AG09309 (cell line): Measurements from ENCODE around the gene ALDH3B2.
A peak's percentile ranks its signal among the peaks of the same experiment; 100 is the strongest.

Experiments
- DNase-seq: peaks from one replicate; pipeline ENCODE4 v3.0.0-alpha.2; 2010; ENCODE audit warnings: low read depth
- H3K4me3 ChIP-seq: 2 replicates; pipeline ENCODE4 v1.5.1; 2011; ENCODE audit warnings: mild to moderate bottlenecking, low read depth, low read length, moderate library complexity; ENCODE audit not compliant: control insufficient read depth
- TF ChIP-seq, protein P1 (sequence below): IDR thresholded peaks from 2 replicates; pipeline ENCODE4 v1.5.1; 2011; ENCODE audit warnings: mild to moderate bottlenecking, low read depth, low read length, inconsistent platforms; ENCODE audit not compliant: insufficient read depth, control insufficient read depth; ENCODE audit errors: missing control alignments

Gene ALDH3B2

DNA sequence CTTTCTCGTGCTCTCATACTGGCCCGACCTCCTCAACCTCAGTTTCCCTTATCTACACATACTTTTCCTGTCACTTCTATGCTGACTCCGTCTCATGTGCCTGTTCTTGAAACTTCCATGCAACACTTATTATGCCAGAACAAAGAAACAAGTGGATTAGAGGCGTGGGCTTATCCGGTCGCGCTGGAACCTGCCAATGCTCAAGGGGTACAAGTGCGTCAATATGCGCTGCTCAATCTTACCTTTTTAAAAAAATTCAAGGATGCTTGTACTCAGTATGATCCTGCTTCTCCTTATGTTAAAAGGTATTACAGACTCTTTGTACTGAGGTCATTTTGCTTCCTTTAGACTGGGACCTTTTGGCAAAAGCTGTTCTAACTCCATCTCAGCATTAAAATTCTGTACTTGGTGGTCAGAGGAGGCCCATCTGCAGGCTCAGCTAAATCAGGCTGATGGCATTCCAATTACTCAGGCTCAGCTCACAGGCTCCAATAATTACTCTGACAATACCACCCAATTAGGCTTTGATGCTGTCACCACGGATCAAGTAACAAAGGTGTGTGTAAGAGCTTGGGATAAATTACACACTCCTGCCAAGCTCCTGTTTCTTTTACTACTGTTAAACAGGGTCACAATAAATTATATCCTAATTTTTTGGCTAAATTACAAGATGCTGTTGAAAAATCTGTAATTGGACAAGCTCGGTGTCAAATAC, 26.3 kb upstream of the ALDH3B2 start:
- TF ChIP-seq, protein P1, sequence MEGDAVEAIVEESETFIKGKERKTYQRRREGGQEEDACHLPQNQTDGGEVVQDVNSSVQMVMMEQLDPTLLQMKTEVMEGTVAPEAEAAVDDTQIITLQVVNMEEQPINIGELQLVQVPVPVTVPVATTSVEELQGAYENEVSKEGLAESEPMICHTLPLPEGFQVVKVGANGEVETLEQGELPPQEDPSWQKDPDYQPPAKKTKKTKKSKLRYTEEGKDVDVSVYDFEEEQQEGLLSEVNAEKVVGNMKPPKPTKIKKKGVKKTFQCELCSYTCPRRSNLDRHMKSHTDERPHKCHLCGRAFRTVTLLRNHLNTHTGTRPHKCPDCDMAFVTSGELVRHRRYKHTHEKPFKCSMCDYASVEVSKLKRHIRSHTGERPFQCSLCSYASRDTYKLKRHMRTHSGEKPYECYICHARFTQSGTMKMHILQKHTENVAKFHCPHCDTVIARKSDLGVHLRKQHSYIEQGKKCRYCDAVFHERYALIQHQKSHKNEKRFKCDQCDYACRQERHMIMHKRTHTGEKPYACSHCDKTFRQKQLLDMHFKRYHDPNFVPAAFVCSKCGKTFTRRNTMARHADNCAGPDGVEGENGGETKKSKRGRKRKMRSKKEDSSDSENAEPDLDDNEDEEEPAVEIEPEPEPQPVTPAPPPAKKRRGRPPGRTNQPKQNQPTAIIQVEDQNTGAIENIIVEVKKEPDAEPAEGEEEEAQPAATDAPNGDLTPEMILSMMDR: no peak
- DNase-seq: no peak
- H3K4me3 ChIP-seq: no peak overlapping the region

GRCh38 chr11:67700141-67700540, 25.7 kb upstream of the ALDH3B2 start:
- TF ChIP-seq, protein P1: no peak
- no peak for DNase-seq
- H3K4me3 ChIP-seq: no peak overlapping the region

DNA sequence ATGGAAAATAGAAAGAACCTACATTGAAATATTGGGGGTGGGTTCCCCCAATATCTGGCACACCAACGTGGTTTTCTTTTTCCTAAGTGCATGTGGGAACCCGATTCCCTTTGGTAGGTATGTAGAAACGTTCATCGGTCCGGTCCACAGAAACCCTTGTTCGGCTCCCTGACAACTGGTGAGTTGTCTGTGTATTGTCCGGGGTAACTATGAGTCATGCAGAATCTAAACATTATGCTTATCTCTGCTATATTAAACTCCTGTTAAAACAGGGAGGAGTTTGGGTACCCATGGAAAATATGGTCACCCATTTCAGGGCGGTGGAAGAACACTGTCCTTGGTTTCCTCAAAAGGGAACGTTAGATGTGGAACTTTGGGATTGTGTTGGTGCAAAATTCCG, 25.1 kb upstream of the ALDH3B2 start:
- no peak overlapping the region for H3K4me3 ChIP-seq
- no peak for DNase-seq
- TF ChIP-seq, protein P1: no peak

DNA sequence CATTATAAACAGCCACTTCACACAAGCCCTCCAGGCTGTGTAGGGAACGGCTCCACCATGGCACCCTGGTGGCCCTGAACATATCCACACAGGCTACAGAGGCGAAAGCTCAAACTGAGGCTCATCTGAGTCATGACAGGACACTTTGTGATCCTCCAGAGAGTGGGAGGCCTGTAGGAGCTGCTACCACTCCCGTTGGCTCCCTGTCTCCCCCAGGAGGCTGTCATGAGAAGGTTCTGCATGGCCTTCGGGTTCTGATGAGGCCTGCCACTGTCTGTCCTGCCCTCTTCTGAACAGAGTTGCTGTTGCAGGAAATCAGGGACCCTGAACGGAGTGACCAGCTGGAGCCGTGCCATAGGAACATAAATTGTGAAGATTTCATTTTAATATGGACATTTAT, 23.8 kb upstream of the ALDH3B2 start:
- DNase-seq: no peak
- TF ChIP-seq, protein P1: peak; percentile 28
- H3K4me3 ChIP-seq: no peak overlapping the region

DNA sequence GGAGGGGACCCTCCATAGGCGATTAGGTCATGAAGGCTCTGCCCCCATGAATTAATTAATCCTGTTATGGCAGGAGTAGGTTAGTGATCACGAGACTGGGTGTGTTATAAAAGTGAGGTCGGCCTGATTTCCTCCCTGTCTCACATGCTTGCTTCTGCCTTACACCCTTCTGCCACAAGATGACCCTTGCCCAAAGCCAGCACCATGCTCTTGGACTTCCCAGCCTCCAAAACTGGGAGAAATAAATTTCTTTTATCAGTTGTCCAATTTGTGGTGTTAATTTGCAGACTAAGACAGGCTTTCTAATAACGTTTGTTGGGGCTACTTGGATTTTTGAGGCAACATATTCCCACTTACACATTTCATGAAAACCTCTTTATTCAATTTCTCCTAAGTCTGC, 23.4 kb upstream of the ALDH3B2 start:
- TF ChIP-seq, protein P1: no peak

DNA sequence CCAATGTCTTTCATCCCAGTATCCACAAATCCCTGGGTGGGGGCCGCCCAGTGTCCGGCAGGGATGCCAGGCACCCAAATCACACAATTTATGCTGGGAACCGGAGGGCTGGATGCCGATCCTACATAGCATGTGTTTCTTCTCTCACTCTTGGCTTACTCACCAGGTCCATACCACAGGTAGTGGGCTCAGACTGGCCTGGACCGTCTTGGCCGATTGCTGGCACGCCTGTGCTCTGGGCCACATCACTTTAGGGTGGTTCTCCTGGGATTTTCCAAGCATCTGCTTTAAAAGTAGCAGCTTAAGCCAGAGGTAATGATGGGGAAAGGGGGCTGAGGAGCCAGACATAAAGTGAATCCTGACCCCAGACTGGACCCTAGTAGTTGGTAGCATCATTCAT, 22.6 kb upstream of the ALDH3B2 start:
- DNase-seq: no peak
- H3K4me3 ChIP-seq: no peak overlapping the region
- TF ChIP-seq, protein P1: no peak

More for the DNA sequence above, 23.4 kb upstream of the ALDH3B2 start:
- H3K4me3 ChIP-seq: no peak overlapping the region
- no peak for DNase-seq
